22Rv1 (cell line): Measurements from ENCODE around the gene TCP11.

ENCODE experiments used
- ZFX ChIP-seq: fragments of 450-650 bp; IDR thresholded peaks from 2 replicates; pipeline ENCODE4 v1.6.1; 2017; ENCODE audit warnings: antibody characterized with exemption, borderline replicate concordance
- TF ChIP-seq, protein P1 (sequence below): fragments of 450-650 bp; IDR thresholded peaks from 2 replicates; pipeline ENCODE4 v1.5.1; 2017; ENCODE audit warnings: mild to moderate bottlenecking

DNA sequence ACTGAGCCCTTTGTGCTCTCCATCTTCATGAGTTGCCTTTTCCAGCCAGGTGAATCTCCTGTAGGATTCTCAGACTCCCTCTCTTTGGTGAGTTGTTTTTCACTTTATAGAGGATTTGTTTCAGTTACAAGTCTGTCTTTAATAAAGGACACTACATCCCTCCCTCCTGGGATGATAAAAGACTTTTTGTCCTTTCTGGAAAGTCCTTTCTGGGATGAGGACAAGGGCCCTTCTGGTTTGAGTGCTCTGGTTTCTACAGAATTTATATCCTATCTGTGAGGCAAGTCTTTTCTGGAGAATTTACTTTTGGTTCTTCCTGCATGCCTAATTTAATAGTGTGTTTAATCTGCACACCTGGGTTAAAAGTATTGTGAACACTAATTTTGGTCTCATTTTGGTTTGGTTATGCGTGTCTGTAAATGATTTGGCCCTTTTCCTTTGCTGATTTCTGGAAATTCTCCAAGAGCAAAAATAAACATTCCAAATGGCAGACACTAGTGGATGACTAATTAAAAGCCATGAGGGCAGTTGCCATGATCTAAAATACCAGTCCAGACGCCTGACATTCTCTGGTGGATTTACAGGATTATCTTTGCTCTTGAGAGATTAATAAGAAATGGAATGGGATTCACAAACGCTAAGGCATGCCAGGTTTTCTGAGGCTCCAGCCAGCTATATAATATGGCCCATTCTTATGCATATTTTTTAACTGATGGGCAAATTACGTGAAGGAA is 44.8 kb downstream of the TCP11 start:
- TF ChIP-seq, protein P1, sequence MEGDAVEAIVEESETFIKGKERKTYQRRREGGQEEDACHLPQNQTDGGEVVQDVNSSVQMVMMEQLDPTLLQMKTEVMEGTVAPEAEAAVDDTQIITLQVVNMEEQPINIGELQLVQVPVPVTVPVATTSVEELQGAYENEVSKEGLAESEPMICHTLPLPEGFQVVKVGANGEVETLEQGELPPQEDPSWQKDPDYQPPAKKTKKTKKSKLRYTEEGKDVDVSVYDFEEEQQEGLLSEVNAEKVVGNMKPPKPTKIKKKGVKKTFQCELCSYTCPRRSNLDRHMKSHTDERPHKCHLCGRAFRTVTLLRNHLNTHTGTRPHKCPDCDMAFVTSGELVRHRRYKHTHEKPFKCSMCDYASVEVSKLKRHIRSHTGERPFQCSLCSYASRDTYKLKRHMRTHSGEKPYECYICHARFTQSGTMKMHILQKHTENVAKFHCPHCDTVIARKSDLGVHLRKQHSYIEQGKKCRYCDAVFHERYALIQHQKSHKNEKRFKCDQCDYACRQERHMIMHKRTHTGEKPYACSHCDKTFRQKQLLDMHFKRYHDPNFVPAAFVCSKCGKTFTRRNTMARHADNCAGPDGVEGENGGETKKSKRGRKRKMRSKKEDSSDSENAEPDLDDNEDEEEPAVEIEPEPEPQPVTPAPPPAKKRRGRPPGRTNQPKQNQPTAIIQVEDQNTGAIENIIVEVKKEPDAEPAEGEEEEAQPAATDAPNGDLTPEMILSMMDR: no peak
- no peak for TF ChIP-seq ZFX
